SK-N-DZ (cell line): Measurements from ENCODE around the gene RAMP1.

Experiments
- DNase-seq: peaks from one replicate; pipeline ENCODE4 v3.0.0-alpha.2; 2015; ENCODE audit warnings: low spot score

The RAMP1 gene

DNA sequence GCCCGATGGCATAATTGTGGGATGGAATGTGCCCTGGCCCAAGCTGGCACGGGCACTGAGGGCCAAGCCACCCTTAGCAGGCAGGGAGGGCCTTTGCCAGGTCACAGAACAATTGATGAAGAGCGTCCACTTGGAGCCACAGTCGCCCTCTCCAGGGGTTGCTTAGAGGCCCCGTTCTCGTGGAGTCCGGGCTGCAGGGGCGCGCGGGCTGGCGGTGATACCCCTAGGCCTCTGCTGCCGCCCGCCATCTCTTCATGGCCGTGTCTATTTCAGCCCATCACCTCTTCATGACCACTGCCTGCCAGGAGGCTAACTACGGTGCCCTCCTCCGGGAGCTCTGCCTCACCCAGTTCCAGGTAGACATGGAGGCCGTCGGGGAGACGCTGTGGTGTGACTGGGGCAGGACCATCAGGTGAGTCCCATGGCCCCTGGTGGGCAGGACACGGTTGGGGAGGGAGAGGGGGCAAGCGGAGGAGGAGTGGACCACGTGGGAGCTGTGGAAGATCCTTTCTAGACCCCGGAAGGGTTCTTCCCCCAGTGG is 17.6 kb downstream of the RAMP1 start:
- no peak for DNase-seq

DNA sequence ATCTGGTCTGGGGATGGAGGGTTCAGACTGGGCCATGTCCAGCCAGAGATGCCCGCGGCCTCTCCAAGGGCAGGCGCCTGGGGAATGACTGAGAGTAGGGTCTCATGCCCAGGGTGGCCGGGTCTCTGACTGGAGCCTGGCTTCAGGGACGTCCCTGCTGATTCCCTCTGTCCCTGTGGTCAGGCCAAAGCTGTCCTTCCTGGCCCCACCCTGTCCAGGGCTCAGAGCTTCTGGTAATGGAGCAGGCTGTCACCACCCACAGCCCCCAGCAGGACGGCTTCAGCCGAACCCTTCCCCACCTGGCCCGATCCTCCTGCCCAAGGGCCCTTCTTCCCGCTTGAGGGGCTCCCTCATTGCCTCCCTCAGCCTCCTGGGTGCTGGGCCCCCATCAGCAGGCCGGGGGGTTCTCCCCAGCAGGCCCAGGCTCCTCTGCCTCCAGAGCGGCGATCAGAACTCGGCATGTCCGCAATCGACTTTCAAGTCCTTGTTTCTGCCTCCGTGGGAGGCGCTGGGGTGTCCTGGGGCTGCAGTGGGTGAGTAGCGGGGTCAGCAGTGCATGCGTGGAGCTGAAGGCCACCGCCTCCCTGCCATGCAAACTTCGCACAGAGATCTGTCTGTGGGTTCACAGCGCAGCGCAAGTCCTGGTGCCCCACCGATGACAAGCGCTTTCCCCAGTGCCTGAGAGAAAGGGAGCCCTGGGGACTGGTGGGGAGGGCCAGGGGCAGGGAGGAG is 18.3 kb downstream of the RAMP1 start:
- DNase-seq, result no peak

DNA sequence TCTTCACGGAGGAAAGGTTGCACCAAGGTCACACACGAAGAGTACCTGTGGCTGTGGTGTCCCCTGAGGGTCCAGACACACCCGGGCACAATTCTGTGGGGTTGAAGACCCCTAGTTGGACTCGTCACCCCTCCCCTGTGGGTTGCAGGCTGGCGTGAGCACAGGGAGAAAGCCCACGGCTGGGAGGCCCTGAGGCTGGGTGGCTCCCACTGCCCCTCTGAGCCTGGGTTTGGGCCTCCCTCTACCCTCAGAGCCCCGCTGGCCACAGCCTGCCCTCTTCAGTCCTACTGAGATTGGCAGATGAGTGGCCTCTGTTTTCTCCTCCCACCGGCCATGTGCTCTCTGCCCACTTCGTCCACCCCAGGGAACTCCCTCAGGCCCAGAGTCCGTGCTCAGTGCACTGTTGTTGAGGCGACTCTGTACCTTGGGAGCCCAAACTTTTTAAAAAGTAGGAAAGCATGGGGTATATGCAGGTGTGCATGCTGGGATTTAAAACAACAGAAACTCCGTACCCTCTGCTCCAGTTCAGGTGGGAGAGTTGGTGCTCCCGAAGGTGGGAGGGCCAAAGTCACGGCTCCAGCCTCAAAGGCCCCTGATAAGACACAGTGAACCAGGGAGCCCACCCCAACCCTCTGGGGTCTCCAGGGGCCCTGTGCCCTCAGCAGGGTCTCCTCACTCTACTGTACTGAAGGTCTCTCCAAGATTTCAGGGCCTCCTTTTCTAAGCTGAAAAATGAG is 19.1 kb downstream of the RAMP1 start:
- no peak for DNase-seq

DNA sequence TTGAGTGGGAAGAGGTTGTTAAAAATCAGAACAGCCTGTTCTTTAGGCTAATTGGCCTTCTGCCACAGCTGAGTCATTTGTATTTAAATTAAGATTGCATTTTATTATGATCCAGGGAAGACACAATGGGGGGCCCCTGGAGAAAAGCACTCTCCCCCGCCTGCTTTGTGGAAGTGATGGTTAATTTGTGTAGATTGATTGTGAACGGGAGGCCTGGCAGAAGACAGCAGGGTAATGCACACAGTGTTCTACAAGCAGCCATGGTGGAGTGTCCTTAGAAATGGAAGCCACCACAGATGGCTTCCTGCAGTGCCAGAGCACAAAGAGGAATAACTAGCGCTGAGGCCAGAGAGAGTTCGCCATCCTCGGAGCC is 19.6 kb downstream of the RAMP1 start:
- DNase-seq, result no peak

DNA sequence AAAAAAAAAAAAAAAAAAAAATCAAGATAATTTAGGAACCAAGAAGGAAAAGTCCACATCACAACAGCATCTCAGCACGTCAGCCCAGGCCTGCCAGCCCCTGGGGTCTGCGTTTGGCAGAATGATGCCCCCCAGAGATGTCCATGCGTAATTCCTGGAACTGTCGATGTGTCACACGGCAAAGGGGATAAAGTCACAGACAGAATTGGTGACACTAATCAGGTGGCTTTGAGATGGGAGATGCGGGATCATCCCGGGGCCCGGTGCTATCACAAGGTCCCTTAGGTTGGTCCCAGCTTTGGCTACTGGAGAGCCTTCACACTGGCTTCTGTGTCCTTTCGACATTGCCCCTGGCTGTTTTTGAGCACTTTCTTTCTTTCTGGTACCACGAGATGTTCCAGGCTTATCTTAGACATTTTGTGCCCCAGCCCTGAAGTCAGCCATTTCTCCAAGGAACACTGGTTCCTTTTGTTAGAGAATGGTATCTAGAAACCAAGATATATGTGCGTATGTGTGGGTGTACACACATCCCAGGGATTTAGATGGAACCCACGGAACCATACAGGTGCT is 20.7 kb downstream of the RAMP1 start:
- no peak for DNase-seq

DNA sequence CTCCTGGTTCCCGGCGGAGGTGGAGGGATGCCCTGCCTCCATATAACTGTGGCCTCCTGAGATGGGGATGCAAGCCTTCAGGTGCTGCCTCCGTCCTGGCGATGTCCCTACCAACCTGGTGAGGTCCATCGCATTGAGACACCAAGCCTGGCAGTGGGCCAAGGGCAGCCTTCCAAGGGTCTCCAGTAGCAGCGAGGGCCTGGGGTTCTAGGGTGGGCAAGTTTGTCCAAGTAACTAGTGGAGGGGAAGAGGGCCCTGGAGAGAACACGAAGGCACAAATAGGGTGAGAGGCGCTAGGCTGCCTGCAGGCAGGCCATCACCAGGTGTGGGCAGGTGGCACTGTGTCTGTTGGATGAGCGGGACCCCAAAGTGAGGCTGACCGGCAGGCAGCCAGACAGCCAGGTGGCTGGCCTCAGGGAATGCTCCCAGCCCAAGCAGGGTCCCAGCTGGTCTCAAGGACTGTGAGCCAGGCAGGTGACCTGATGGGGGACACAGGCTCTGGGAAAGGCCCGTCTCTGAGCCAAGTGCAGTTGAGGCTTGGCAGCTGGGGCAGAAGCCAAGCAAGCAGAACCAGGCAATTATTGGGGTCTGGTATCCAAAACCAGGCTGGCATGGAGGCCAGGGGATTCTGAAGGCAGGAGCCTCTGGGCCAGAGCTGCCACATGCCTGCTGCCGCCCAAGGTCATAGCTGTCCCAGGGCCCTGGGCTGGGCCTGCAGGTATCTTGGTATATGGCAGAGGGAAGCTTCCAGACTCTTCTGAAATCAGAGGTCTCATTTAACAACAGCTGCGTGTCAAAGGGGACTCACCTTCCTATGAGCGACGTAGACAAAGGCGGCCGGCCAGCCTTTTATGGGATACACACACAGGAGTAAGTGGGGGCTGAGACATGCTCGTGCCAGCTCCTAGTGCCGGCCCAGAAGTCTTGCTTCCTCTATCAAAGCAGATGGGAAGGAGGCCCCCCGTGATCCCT is 23.4 kb downstream of the RAMP1 start:
- DNase-seq, result no peak

DNA sequence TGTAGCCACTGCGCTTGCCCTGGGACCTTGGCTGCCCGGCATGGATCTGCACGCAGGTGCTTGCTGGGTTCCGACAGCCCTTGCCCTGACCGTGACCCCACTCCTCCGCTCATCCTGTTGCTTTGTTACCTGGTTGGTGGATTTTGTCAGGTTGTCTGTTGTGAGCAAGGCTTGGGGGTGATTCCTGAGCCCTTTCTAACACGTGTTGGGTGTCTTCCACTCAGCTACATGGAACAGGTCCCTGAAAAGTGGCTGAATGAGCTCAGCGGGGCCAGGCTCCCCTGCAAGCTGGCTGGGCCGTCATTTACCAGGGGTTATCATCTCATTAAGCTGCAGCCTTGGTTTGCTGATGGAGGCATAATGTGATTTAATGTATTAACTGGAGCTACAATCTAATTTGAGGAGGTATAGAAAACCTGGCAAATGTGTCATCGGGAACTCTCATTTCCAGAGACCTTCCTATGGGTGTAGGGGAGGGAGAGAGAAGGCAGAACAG is 24.6 kb downstream of the RAMP1 start:
- DNase-seq, result peak; percentile 99

DNA sequence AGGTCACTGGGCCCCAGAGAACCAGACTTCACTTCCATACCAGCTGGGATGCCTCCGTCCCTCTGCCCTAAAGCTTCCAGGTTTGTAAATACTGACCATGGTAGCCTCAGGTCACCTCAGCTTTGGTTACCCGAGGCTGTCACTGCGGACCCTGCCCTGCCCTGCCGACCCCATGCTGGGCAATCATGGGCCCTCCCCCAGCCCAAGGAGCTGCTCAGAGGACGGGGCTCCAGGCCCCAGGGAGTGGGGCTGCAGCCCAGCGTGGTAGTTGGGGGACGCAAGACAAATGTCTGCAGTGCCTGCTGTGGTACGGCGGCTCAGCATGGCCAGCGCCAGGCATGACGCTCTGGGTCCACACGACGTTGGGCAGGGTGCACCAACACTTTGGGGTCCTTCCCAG is 25.3 kb downstream of the RAMP1 start:
- DNase-seq, result no peak

DNA sequence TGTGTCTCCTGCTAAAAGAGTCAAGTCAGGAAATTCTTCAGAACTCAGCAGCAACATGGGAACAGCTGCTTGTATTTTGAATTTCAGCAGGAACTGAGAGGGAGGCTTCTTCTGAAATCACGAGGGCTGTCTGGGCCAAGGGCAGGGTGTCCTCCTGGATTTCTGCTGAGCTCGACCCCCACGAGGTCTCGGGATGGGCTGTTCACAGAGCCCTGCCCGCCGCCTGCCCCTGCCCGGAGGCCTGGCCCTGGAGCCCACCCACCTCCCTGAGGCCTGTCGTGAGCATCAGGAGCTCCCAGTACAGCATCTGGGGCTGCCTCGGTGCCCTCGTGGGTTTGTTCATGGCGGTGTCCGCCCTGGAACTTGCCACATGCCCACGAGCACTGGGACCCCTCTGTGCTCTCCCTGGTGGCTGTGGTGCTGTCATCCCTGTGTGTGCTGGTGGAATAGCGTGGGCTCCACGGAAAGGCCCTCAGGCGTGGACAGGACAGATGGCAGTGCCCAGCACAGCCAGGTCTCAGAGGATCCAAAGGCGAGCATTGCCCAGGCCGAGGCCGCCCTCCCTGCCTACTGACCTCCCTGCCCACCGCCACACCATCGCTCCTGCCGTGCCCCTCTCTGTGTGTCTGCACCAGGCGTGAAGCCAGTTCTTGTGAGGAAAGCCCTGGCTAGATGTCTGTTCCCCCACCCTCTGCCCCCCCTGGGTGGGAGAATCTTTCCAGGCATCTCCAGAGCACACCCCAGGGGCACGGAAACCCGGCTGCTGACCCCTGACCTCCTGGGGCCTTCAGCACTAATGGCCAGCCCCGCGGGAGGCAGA is 25.9 kb downstream of the RAMP1 start:
- no peak for DNase-seq

DNA sequence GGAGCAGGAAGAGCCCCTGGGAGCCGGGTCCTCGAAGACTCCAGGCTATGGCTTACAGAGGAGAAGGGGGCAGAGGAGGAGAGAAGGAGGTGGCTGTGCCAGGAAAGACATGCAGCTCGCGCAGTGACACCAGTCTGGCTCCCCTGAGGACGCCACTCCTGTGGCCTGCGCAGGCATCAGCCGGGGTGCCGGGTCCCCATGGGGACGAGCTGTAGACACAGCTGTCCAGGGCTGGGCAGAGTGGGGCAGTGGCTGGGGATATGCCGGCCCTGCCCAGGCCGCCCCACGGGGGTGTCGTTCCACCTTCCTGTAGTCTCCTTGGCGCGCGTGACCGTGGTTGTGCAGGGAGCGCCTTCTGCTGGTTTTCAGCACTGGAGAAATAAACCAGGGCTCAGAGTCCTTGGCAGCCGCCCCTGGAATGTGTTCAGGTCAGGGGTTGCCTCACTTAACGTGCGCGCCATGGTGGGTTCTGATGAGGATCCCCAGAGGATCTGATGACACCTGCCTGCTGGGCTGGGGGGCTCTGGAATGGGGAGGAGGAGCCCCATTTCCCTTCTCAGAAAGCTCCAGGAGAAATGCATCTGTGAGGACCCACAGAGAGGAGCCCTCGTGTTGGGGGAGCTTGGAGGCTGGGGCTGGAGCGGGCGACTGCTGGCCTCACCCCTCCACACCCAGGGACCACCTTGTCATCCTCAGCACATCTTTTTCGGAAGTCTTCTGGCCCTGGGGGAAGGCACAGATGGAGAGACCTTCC is 26.7 kb downstream of the RAMP1 start:
- DNase-seq, result peak; percentile 64

DNA sequence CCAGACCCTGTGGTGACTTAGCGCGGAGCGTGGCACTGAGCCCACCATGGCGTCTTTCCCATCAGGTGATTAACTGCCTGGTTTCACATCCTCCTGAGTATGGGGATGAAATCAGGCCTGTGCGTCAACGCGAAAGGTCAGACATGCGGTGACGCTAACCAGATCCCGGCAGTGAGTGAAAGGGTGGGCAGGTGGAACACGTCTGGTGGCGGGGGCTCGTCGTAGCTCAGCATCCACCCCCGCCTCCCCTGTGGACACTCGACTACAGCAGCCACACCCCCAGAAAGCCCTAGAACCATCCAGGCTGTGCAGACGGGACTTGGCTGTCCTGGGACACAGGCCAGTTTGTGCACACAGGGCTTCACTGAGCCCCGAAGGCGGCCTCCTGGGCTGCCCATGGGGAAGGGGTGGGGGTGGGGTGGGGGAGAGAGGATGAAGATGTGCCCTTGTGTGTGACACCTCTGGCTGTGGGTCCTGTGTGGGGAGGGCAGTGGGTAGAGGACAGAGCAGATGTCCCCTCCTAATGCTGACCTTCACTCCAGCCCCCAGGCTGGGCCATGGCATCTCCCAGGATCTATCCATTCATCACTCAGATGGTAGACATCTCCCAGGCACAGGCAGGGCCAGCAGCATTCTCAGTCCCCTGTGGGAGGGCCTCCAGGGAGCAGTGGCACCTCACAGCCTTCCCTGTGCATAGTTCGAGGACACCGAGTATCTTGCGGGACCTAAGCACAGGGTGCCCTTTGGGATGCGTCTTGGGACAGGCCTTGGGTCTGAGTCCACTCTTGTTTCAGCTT is 27.5 kb downstream of the RAMP1 start:
- DNase-seq, result peak; percentile 99

DNA sequence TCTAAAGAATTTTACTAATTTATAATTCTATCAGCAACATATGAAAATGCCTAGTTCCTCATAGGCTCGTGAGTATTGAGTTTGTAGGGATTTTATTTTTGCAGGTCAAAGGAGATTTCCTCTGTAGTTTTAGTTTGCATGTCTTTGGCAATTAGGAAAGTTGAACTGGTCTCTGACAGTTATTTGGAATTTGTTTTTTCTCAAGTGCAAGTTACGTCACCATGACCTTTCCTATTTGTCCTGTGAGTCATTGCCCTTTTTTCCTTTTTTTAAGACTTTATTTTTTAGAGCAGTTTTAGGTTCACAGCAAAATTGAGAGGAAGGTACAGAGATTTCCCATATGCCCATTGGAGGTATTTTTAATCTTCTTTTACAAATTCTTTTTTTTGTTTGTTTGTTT is 29.0 kb downstream of the RAMP1 start:
- DNase-seq, result no peak

DNA sequence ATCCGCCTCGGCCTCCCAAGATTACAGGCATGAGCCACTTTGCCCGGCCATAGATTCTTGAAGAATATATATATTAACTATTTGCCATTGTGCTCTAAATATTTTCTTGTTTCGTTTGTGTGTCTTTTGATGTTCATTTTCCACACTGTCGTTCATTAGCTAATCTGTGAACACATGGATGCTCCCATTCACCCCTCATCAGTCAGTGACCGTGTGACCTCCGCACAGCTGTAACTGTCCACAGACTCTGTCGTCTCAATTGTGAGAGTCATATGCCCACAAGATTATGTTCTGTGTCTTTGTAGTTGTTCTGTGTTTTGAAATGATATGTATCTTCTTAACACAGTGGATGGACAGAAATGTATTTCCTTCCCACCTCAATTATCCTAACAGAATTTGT is 29.6 kb downstream of the RAMP1 start:
- DNase-seq, result no peak

DNA sequence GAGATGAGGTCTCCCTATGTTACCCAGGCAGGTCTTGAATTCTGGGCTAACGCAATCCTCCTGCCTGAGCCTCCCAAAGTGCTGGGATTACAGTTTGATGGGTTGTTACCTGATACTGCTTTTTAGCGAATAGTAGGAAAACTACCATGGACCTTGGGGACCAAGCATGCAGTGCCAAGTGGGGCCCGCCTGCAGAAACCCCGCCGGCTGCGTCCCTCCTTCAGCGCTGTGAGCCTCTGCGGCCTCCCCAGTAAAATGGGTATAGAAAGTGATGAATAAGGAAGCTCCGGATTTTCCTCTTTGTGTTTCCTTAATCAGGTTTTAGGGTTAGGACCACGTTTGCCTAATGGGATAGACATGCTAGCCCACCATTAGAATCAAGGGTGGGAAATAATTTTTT is 30.4 kb downstream of the RAMP1 start:
- no peak for DNase-seq

DNA sequence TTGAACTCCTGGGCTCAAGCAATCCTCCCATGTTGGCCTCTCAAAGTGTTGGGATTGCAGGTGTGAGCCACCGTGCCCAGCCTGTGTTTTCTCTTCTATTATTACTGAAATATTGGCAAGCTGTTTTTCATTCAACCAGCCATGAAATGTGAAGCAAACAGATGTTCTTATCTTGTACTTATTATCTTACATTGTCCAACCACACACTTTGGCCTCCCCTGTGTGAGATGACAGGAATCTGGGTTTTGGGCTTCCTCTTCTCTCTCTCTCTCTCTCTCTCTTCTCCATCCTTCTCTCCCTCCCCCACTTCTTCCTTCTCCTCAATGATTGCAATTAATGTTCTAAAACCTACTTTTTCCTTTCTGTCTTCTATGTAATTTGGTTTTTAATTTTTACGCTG is 33.1 kb downstream of the RAMP1 start:
- DNase-seq, result no peak

DNA sequence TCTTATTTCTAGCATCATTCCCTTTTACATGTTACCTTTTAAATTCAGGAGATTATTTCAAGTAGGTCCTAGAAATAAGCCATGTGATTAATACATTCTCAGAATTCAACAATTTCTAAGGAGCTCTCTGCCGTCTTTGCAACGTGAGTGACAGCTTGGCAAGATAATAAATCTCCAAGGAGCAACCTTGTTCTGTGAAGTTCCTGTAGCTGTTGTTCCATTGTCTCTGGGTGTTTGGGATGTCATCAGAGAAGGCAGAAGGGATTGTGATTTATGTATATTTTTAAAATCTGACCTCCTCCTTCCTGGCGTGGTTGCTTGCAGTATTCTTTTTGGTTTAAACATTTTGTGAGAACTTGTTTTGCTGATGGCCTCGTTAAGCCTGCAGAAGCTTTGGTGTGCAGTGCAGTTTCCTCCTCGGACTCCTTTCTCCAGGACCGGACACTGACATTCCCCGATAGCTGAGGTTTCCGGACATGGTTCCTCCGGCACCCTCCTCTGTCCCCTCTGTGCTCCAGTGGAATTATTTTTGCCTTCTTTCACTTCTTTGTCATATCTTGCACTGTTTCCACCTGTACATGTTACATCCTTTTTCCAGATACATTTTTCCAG is 33.7 kb downstream of the RAMP1 start:
- no peak for DNase-seq

DNA sequence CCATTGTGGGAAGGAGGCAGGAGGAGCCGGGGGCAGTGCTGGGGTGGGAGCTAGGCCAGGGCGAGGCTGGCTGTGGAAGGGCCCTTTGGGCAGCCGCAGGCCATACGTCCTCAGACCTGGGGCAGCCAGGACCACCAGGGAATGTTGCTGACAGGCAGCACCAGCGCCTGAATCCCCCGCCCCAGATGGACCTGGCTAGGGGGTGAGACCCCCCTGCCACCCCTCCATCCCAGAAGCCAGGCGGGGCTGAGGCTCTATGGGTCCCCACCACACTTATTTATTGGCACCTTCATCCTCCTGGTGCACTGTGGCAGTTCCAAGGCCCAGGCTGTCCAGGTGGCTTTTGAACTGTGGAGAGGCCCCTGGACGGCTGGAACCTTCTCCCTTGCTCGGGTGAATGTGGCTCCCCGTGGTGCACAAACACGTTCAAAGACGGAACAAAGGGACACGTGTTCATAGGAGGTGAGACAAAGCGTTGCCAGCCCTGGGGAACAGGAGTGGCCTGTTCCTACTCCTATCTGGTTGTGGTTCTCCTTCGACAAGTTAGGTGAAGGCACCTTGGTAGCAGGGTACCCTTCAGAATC is 35.1 kb downstream of the RAMP1 start:
- no peak for DNase-seq

DNA sequence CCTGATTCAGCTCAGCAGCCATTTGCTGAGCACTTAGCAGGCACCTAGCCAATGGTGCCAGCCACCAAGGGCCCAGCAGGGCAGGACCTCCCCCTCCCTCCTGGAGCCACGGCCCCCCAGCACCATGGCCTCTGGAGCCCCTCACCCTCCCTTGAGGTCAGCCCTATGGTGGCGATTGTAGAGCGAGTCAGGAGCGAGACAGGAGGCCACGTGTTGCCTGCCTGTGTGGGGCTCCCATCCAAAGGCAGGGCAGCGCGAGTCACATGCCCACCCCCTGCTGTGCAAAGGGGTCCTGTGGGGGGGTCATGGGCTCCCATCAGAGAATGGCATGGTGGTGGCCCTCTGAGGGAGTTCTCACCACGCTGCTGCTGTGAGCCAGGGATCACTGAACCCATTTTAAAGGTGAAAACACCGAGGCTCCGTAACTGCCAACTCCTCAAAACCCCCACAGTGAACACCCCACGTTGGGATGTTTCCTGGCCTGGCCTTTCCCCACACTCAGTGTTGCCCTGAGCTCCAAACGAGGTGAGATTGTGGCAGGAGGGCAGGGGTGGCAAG is 35.6 kb downstream of the RAMP1 start:
- no peak for DNase-seq
